Neural progenitor cell (in vitro differentiated cells): ENCODE data around the gene TCF4. TPM values are rescaled to one million over a fixed set of nuclear protein-coding genes. Genes with fewer than 3 reads are reported as not detected.

ENCODE experiments used
- DNase-seq: peaks from one replicate; pipeline ENCODE4 v3.0.0-alpha.2; 2016; ENCODE audit warnings: low spot score
- H2AFZ ChIP-seq: fragments of 200-600 bp; sonication (generic); replicated peaks from 2 replicates; pipeline ENCODE4 v1.6.1; 2016; ENCODE audit warnings: antibody characterized with exemption
- H3F3A ChIP-seq: fragments of 200-600 bp; sonication (generic); 2 replicates; pipeline ENCODE4 v1.6.1; 2016; ENCODE audit warnings: antibody characterized with exemption, low read depth
- H3K27ac ChIP-seq: fragments of 200-600 bp; sonication (generic); 2 replicates; pipeline ENCODE4 v1.5.1; 2016; ENCODE audit warnings: mild to moderate bottlenecking
- H3K27me3 ChIP-seq: fragments of 200-600 bp; sonication (generic); 2 replicates; pipeline ENCODE4 v1.6.1; 2016; ENCODE audit warnings: mild to moderate bottlenecking, moderate library complexity
- H3K36me3 ChIP-seq: fragments of 200-600 bp; sonication (generic); 2 replicates; pipeline ENCODE4 v1.5.1; 2016
- H3K4me1 ChIP-seq: fragments of 200-600 bp; sonication (generic); 2 replicates; pipeline ENCODE4 v1.6.1; 2016; ENCODE audit warnings: mixed run types
- H3K4me2 ChIP-seq: fragments of 200-600 bp; sonication (generic); 2 replicates; pipeline ENCODE4 v1.6.1; 2016
- H3K4me3 ChIP-seq: fragments of 200-600 bp; sonication (generic); 2 replicates; pipeline ENCODE4 v1.5.1; 2016
- H3K79me2 ChIP-seq: fragments of 200-600 bp; sonication (generic); 2 replicates; pipeline ENCODE4 v1.6.1; 2016; ENCODE audit warnings: low read depth
- H3K9ac ChIP-seq: fragments of 200-600 bp; sonication (generic); 2 replicates; pipeline ENCODE4 v1.6.1; 2016
- H3K9me3 ChIP-seq: fragments of 200-600 bp; sonication (generic); 2 replicates; pipeline ENCODE4 v1.5.1; 2016; ENCODE audit warnings: low read depth
- H4K20me1 ChIP-seq: fragments of 200-600 bp; sonication (generic); 2 replicates; pipeline ENCODE4 v1.6.1; 2016; ENCODE audit warnings: low read depth
- H3K27ac Mint-ChIP-seq: 3 replicates; pipeline ENCODE4 v1.8.0; 2021; ENCODE audit warnings: mixed read lengths
- H3K27me3 Mint-ChIP-seq: 2 replicates; pipeline ENCODE4 v1.8.0; 2022; ENCODE audit warnings: low read depth, mild to moderate bottlenecking, inconsistent platforms, moderate library complexity, mixed read lengths; ENCODE audit not compliant: insufficient read depth
- H3K36me3 Mint-ChIP-seq: 3 replicates; pipeline ENCODE4 v1.8.0; 2021; ENCODE audit warnings: mixed read lengths
- H3K4me1 Mint-ChIP-seq: 3 replicates; pipeline ENCODE4 v1.8.0; 2021; ENCODE audit warnings: mixed read lengths
- H3K4me3 Mint-ChIP-seq: 3 replicates; pipeline ENCODE4 v1.8.0; 2021; ENCODE audit warnings: mild to moderate bottlenecking, moderate library complexity, mixed read lengths
- H3K9me3 Mint-ChIP-seq: 3 replicates; pipeline ENCODE4 v1.8.0; 2020; ENCODE audit warnings: mixed read lengths
- EZH2 ChIP-seq: fragments of 200-600 bp; sonication (generic); IDR thresholded peaks from 2 replicates; pipeline ENCODE4 v1.6.1; 2017; ENCODE audit warnings: antibody characterized with exemption, mild to moderate bottlenecking, moderate library complexity
- EZH2phosphoT487 ChIP-seq: fragments of 200-600 bp; sonication (generic); IDR thresholded peaks from 2 replicates; pipeline ENCODE4 v1.6.1; 2017; ENCODE audit warnings: antibody characterized with exemption
- total RNA-seq: library from RNA; depleted of rRNA; stranded (reverse); fragments of >200 nt; gene quantifications from 2 replicates; pipeline ENCODE4 v1.2.3, GENCODE V29; 2015; ENCODE audit warnings: low replicate concordance
- TF ChIP-seq, protein P1 (sequence below): fragments of 200-600 bp; sonication (generic); IDR thresholded peaks from 2 replicates; pipeline ENCODE4 v1.5.1; 2017; ENCODE audit warnings: antibody characterized with exemption, mild to moderate bottlenecking

TCF4 gene
- total RNA-seq = 111 and 161 TPM in 2 replicates

GRCh38 chr18:55588111-55588869, at the start of gene TCF4:
TCF4 (minus strand) TSS chr18:55588192; CDS start chr18:55587116, 1,076 bp downstream.
- H3K36me3 ChIP-seq = no peaks in the 10 kb centered on the region
- TF ChIP-seq, protein P1, sequence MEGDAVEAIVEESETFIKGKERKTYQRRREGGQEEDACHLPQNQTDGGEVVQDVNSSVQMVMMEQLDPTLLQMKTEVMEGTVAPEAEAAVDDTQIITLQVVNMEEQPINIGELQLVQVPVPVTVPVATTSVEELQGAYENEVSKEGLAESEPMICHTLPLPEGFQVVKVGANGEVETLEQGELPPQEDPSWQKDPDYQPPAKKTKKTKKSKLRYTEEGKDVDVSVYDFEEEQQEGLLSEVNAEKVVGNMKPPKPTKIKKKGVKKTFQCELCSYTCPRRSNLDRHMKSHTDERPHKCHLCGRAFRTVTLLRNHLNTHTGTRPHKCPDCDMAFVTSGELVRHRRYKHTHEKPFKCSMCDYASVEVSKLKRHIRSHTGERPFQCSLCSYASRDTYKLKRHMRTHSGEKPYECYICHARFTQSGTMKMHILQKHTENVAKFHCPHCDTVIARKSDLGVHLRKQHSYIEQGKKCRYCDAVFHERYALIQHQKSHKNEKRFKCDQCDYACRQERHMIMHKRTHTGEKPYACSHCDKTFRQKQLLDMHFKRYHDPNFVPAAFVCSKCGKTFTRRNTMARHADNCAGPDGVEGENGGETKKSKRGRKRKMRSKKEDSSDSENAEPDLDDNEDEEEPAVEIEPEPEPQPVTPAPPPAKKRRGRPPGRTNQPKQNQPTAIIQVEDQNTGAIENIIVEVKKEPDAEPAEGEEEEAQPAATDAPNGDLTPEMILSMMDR = no peak
- TF ChIP-seq EZH2 = no peak
- no peak for TF ChIP-seq EZH2phosphoT487
- H3K9ac ChIP-seq = peak within 1 kb of the TSS; percentile 71
- Mint-ChIP-seq H3K9me3 (no peaks in the 10 kb centered on the region), H3K36me3 (peaks cover 9% of the 10 kb centered on the region), H3K4me1 (peaks cover 29% of the 10 kb centered on the region), H3K27ac (peak within 1 kb of the TSS; percentile 96), H3K4me3 (peak within 1 kb of the TSS; percentile 98), H3K27me3 (no peaks in the 10 kb centered on the region)
- H3K79me2 ChIP-seq = peaks cover 62% of the 10 kb centered on the region
- no peaks in the 10 kb centered on the region for H3K9me3 ChIP-seq
- H4K20me1 ChIP-seq = no peaks in the 10 kb centered on the region
- peak within 1 kb of the TSS; percentile 86 for H3K4me2 ChIP-seq
- no peaks in the 10 kb centered on the region for H3K27me3 ChIP-seq
- H3K27ac ChIP-seq = peak within 1 kb of the TSS; percentile 85
- H3K4me3 ChIP-seq = peak within 1 kb of the TSS; percentile 90
- H3K4me1 ChIP-seq = peaks cover 29% of the 10 kb centered on the region
- peaks cover 33% of the 10 kb centered on the region for H3F3A ChIP-seq
- DNase-seq = peak; percentile 86
- no peak within 1 kb of the TSS for H2AFZ ChIP-seq

GRCh38 chr18:55637204-55637603, 49.2 kb upstream of the TCF4 start:
- H3K9me3 Mint-ChIP-seq = peaks cover 12% of the 10 kb centered on the region
- Histone ChIP-seq H3K4me2 (no peak overlapping the region), H3F3A (no peaks in the 10 kb centered on the region), H3K27ac (no peak overlapping the region), H2AFZ (no peak overlapping the region), H3K36me3 (no peaks in the 10 kb centered on the region), H4K20me1 (no peaks in the 10 kb centered on the region), H3K9me3 (no peaks in the 10 kb centered on the region), H3K27me3 (no peaks in the 10 kb centered on the region), H3K9ac (no peak overlapping the region), H3K79me2 (no peaks in the 10 kb centered on the region), H3K4me3 (no peak overlapping the region), H3K4me1 (no peaks in the 10 kb centered on the region)
- DNase-seq = no peak
- no peaks in the 10 kb centered on the region for H3K27me3 Mint-ChIP-seq
- no peak overlapping the region for H3K4me3 Mint-ChIP-seq
- no peaks in the 10 kb centered on the region for H3K4me1 Mint-ChIP-seq
- H3K36me3 Mint-ChIP-seq = peaks cover 3% of the 10 kb centered on the region
- TF ChIP-seq EZH2 = no peak
- no peak for TF ChIP-seq EZH2phosphoT487
- TF ChIP-seq, protein P1 = no peak
- H3K27ac Mint-ChIP-seq = no peak overlapping the region

- Histone ChIP-seq H4K20me1 (no peaks in the 10 kb centered on the region), H3K9me3 (no peaks in the 10 kb centered on the region), H3K4me3 (no peak overlapping the region), H3K27me3 (no peaks in the 10 kb centered on the region), H3K79me2 (no peaks in the 10 kb centered on the region), H3K4me2 (no peak overlapping the region), H3K36me3 (no peaks in the 10 kb centered on the region), H3F3A (no peaks in the 10 kb centered on the region), H3K27ac (no peak overlapping the region), H3K9ac (no peak overlapping the region), H2AFZ (no peak overlapping the region), H3K4me1 (no peaks in the 10 kb centered on the region)
- TF ChIP-seq, protein P1 = no peak
- no peak for TF ChIP-seq EZH2
- TF ChIP-seq EZH2phosphoT487 = no peak
- H3K4me1 Mint-ChIP-seq = no peaks in the 10 kb centered on the region
- DNase-seq = no peak
- no peak overlapping the region for H3K4me3 Mint-ChIP-seq
- H3K27me3 Mint-ChIP-seq = no peaks in the 10 kb centered on the region
- H3K9me3 Mint-ChIP-seq = peaks cover 4% of the 10 kb centered on the region
- H3K36me3 Mint-ChIP-seq = no peaks in the 10 kb centered on the region
- no peak overlapping the region for H3K27ac Mint-ChIP-seq
These were observed 47.4 kb upstream of the TCF4 start for GRCh38 chr18:55635439-55635838.
